ENCODE data around the gene SUCO. TPM values are rescaled to one million over a fixed set of nuclear protein-coding genes. Genes with fewer than 3 reads are reported as not detected.

The SUCO gene
- total RNA-seq, 1 donor from 2014 or later: 51.7 TPM

DNA sequence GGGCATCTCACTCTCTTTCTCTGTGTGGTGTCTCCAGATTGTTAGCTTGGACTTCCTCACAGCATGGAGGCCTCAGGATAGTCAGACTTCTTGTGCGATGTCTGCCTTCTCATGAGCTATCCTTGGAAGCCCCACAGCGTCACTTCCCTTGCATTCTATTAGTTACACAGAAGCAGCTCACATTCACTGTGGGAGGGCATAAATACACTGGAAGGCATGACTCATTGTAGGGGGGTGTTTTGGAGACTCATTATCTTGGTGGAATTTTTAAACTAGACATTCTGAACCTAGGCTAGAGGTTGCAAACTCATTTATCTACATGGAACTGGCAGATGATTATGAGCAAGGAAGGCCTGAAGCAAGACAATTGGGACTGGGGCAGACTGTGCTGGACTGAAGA, 104.6 kb downstream of the SUCO start:
- no peaks in the 10 kb centered on the region for H3K9me3 Mint-ChIP-seq (ENCODE audit: unreplicated experiment)
- no peak overlapping the region for H3K4me3 Mint-ChIP-seq (ENCODE audit: unreplicated experiment)
- DNase-seq: no peak
- H3K27me3 Mint-ChIP-seq (ENCODE audit: unreplicated experiment): no peaks in the 10 kb centered on the region
- H3K4me1 Mint-ChIP-seq (ENCODE audit: low read depth, unreplicated experiment): no peaks in the 10 kb centered on the region
- H3K36me3 Mint-ChIP-seq (ENCODE audit: unreplicated experiment): peaks cover 4% of the 10 kb centered on the region
- H3K27ac Mint-ChIP-seq (ENCODE audit: unreplicated experiment): no peak overlapping the region
- TF ChIP-seq CTCF (IDR thresholded peaks at IDR 0.05; ENCODE audit: partially characterized antibody, unreplicated experiment): no peak

DNA sequence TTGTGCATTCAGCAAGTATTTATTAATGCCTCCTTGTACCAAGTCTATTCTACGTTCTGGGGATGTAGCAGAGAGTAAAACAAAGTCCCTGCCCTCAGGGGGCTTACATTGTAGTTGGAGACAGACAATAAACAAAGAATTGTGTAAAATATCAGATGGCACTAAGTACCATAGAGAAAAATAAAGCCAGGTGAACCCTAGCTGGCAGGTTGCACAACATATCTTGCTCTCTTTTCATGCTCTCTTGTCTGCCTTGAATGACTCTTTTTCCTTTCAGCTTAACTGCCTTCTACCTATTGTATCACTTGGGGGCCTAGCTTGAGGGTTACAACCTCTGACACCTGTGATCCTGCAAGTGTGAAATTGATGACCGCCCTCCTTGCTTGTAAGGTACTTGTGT, 105.3 kb downstream of the SUCO start:
- Mint-ChIP-seq H3K27ac (ENCODE audit: unreplicated experiment) (no peak overlapping the region), H3K4me1 (ENCODE audit: low read depth, unreplicated experiment) (no peaks in the 10 kb centered on the region), H3K4me3 (ENCODE audit: unreplicated experiment) (no peak overlapping the region), H3K9me3 (ENCODE audit: unreplicated experiment) (no peaks in the 10 kb centered on the region), H3K36me3 (ENCODE audit: unreplicated experiment) (peaks cover 4% of the 10 kb centered on the region), H3K27me3 (ENCODE audit: unreplicated experiment) (peaks cover 1% of the 10 kb centered on the region)
- DNase-seq: no peak
- TF ChIP-seq CTCF (IDR thresholded peaks at IDR 0.05; ENCODE audit: partially characterized antibody, unreplicated experiment): no peak

DNA sequence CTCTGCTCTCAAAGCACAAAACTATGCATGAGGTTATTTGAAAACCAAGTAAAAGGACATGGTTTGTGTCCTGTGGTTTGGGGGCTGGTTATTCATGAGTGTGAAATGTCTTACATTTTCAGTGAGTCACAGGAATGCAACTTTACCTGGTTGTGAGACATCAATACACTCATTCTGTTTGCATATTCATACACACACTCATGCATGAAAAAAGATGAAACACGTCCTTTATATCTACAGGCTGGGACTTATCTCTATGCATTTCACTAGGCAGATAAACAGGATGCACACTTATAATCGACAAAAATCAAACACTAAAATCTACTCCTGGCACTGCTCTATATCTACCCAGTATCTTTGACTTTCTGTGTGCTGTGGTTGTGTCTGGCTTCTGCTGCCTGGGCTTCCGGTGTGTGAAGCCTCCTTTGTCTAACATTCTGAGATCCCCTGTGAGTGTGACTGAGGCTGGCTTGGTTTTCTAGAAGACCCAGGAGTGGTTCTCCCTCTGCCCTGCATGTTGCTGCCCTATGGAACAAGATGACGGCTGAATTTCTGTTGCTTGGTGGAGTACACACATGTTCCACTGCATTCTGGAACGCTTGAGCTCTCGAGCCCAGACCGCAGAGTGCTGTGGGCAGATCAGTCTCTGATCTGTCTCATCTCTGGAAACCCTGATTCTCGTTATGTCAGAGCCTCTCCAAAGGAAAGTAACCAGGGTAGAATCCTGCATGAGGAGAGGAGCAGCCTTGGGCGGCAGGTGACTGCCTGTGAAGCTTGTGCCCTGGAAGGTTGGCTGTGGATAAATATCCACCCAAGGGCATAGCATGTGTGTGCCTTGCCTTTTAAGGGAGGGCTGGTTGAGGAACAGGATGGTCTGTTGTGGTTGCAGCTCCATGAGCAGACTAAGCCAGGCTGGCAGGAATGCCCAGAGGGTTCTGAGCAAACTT, 106.2 kb downstream of the SUCO start:
- no peak overlapping the region for H3K4me3 Mint-ChIP-seq (ENCODE audit: unreplicated experiment)
- DNase-seq: no peak
- no peaks in the 10 kb centered on the region for H3K4me1 Mint-ChIP-seq (ENCODE audit: low read depth, unreplicated experiment)
- H3K27ac Mint-ChIP-seq (ENCODE audit: unreplicated experiment): no peak overlapping the region
- H3K9me3 Mint-ChIP-seq (ENCODE audit: unreplicated experiment): no peaks in the 10 kb centered on the region
- H3K27me3 Mint-ChIP-seq (ENCODE audit: unreplicated experiment): peaks cover 2% of the 10 kb centered on the region
- TF ChIP-seq CTCF (IDR thresholded peaks at IDR 0.05; ENCODE audit: partially characterized antibody, unreplicated experiment): no peak
- H3K36me3 Mint-ChIP-seq (ENCODE audit: unreplicated experiment): peaks cover 4% of the 10 kb centered on the region

- peaks cover 2% of the 10 kb centered on the region for H3K27me3 Mint-ChIP-seq (ENCODE audit: unreplicated experiment)
- H3K4me3 Mint-ChIP-seq (ENCODE audit: unreplicated experiment): no peak overlapping the region
- DNase-seq: no peak
- H3K36me3 Mint-ChIP-seq (ENCODE audit: unreplicated experiment): peaks cover 4% of the 10 kb centered on the region
- no peak for TF ChIP-seq CTCF (IDR thresholded peaks at IDR 0.05; ENCODE audit: partially characterized antibody, unreplicated experiment)
- no peak overlapping the region for H3K27ac Mint-ChIP-seq (ENCODE audit: unreplicated experiment)
- no peaks in the 10 kb centered on the region for H3K9me3 Mint-ChIP-seq (ENCODE audit: unreplicated experiment)
- no peaks in the 10 kb centered on the region for H3K4me1 Mint-ChIP-seq (ENCODE audit: low read depth, unreplicated experiment)
Observed at GRCh38 chr1:172640111-172640510, 107.2 kb downstream of the SUCO start.

GRCh38 chr1:172641492-172641891, 108.5 kb downstream of the SUCO start:
- Mint-ChIP-seq H3K27me3 (ENCODE audit: unreplicated experiment) (peaks cover 2% of the 10 kb centered on the region), H3K36me3 (ENCODE audit: unreplicated experiment) (peaks cover 4% of the 10 kb centered on the region), H3K4me3 (ENCODE audit: unreplicated experiment) (no peak overlapping the region), H3K4me1 (ENCODE audit: low read depth, unreplicated experiment) (no peaks in the 10 kb centered on the region), H3K9me3 (ENCODE audit: unreplicated experiment) (no peaks in the 10 kb centered on the region), H3K27ac (ENCODE audit: unreplicated experiment) (no peak overlapping the region)
- TF ChIP-seq CTCF (IDR thresholded peaks at IDR 0.05; ENCODE audit: partially characterized antibody, unreplicated experiment): no peak
- no peak for DNase-seq
